ENCODE data around the gene KCNJ14. TPM values are rescaled to one million over a fixed set of nuclear protein-coding genes. Genes with fewer than 3 reads are reported as not detected.

Gene KCNJ14
- total and polyA plus RNA-seq, 5 donors from 2014 or later, result 0.03 to 2.2 (median 0.23) TPM; not detected in 1

GRCh38 chr19:48501494-48502349 is 46.3 kb downstream of the KCNJ14 start:
- Histone ChIP-seq H3K27ac (ENCODE audit: insufficient read depth, low read length, poor library complexity, severe bottlenecking) (peak overlapping the region; percentile 47), H3K9me3 (ENCODE audit: control insufficient read depth in 2 of 2, low read length in 2 of 2) (no peaks in the 10 kb centered on the region), H3K36me3 (ENCODE audit: control insufficient read depth, insufficient read depth, low read length) (no peaks in the 10 kb centered on the region), H3K27me3 (ENCODE audit: control insufficient read depth, insufficient read depth, low read length) (peaks cover 3% of the 10 kb centered on the region), H3K4me1 (ENCODE audit: control insufficient read depth, insufficient read depth, low read length, poor library complexity, severe bottlenecking) (peaks cover 10% of the 10 kb centered on the region), H3K4me3 (ENCODE audit: low read depth, low read length) (no peak overlapping the region)
- Mint-ChIP-seq H3K4me3 (peak overlapping the region; percentile 38 to 81 (median 65)), H3K4me1 (peaks cover 0 to 34% (median 3%) of the 10 kb centered on the region in 4 donors), H3K36me3 (peaks cover 3% of the 10 kb centered on the region), H3K27ac (peak overlapping the region in 2 of 3 donors; percentile 14 to 74), H3K27me3 (peaks cover 13% of the 10 kb centered on the region), H3K9me3 (peaks cover 0 to 2% (median 0%) of the 10 kb centered on the region in 7 donors)
- peak; percentile 43 to 82 (median 58) for DNase-seq
- ATAC-seq (ENCODE audit: low read depth in 2 of 2), result peak; percentile 51 to 53

GRCh38 chr19:48502350-48503018 is 47.1 kb downstream of the KCNJ14 start:
- H3K4me1 ChIP-seq (ENCODE audit: control insufficient read depth, insufficient read depth, low read length, poor library complexity, severe bottlenecking), result peaks cover 10% of the 10 kb centered on the region
- peaks cover 9% of the 10 kb centered on the region for H3K27me3 Mint-ChIP-seq
- peak overlapping the region in 2 of 4 donors; percentile 67 to 81 for H3K4me3 Mint-ChIP-seq
- no peak overlapping the region for H3K27ac Mint-ChIP-seq
- peak in 2 of 3 donors; percentile 67 to 69 for DNase-seq
- peak overlapping the region; percentile 47 for H3K27ac ChIP-seq (ENCODE audit: insufficient read depth, low read length, poor library complexity, severe bottlenecking)
- H3K36me3 Mint-ChIP-seq, result peaks cover 3% of the 10 kb centered on the region
- peak in 1 of 2 donors; percentile 66 for ATAC-seq (ENCODE audit: low read depth in 2 of 2)
- H3K4me3 ChIP-seq (ENCODE audit: low read depth, low read length), result no peak overlapping the region
- H3K9me3 Mint-ChIP-seq, result no peaks in the 10 kb centered on the region
- no peaks in the 10 kb centered on the region for H3K36me3 ChIP-seq (ENCODE audit: control insufficient read depth, insufficient read depth, low read length)
- H3K9me3 ChIP-seq (ENCODE audit: control insufficient read depth in 2 of 2, low read length in 2 of 2), result no peaks in the 10 kb centered on the region
- peaks cover 0 to 29% (median 3%) of the 10 kb centered on the region in 4 donors for H3K4me1 Mint-ChIP-seq
- no peaks in the 10 kb centered on the region for H3K27me3 ChIP-seq (ENCODE audit: control insufficient read depth, insufficient read depth, low read length)

DNA sequence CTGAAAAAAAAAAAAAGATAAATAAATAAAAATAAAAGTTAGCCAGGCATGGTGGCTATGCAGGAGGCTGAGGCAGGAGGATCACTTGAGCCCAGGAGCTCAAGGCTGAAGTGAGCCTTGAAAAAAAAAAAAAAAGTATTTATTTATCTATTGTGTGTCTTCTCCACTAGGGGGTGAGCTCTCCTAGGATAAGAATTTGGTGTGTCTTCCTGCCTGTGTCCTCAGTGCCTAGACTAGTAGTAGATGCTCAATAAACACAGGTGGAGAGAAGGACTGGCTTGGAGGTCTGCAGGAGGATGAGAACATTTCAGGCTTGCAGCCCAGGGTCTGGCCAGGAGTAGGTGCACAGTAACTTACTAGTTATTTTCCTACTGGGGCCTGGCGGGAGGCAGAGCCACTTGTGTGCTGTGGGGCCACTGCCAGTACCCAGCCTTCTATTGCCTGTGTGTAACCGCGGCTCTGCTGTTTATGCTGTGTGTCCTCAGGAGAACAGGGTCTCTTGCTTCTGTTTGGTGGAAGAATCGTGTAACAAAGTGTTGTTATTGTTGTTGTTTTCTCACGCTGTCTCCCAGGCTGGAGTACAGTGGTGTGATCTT is 50.9 kb downstream of the KCNJ14 start:
- no peaks in the 10 kb centered on the region for H3K9me3 ChIP-seq (ENCODE audit: control insufficient read depth in 2 of 2, low read length in 2 of 2)
- Mint-ChIP-seq H3K36me3 (peaks cover 5% of the 10 kb centered on the region), H3K27me3 (peaks cover 4% of the 10 kb centered on the region), H3K9me3 (no peaks in the 10 kb centered on the region), H3K4me3 (peak overlapping the region in 2 of 4 donors; percentile 2 to 84), H3K4me1 (peaks cover 0 to 29% (median 3%) of the 10 kb centered on the region in 4 donors), H3K27ac (peak overlapping the region in 1 of 3 donors; percentile 26)
- no peaks in the 10 kb centered on the region for H3K27me3 ChIP-seq (ENCODE audit: control insufficient read depth, insufficient read depth, low read length)
- H3K27ac ChIP-seq (ENCODE audit: insufficient read depth, low read length, poor library complexity, severe bottlenecking), result no peak overlapping the region
- DNase-seq, result peak in 2 of 3 donors; percentile 69 to 74
- H3K4me1 ChIP-seq (ENCODE audit: control insufficient read depth, insufficient read depth, low read length, poor library complexity, severe bottlenecking), result peaks cover 17% of the 10 kb centered on the region
- peak in 1 of 2 donors; percentile 20 for ATAC-seq (ENCODE audit: low read depth in 2 of 2)
- no peak overlapping the region for H3K4me3 ChIP-seq (ENCODE audit: low read depth, low read length)
- H3K36me3 ChIP-seq (ENCODE audit: control insufficient read depth, insufficient read depth, low read length), result no peaks in the 10 kb centered on the region

GRCh38 chr19:48507911-48508439 is 52.6 kb downstream of the KCNJ14 start:
- peaks cover 5% of the 10 kb centered on the region for H3K36me3 Mint-ChIP-seq
- no peaks in the 10 kb centered on the region for H3K9me3 Mint-ChIP-seq
- Histone ChIP-seq H3K27me3 (ENCODE audit: control insufficient read depth, insufficient read depth, low read length) (no peaks in the 10 kb centered on the region), H3K4me3 (ENCODE audit: low read depth, low read length) (no peak overlapping the region), H3K36me3 (ENCODE audit: control insufficient read depth, insufficient read depth, low read length) (no peaks in the 10 kb centered on the region), H3K9me3 (ENCODE audit: control insufficient read depth in 2 of 2, low read length in 2 of 2) (no peaks in the 10 kb centered on the region), H3K27ac (ENCODE audit: insufficient read depth, low read length, poor library complexity, severe bottlenecking) (no peak overlapping the region), H3K4me1 (ENCODE audit: control insufficient read depth, insufficient read depth, low read length, poor library complexity, severe bottlenecking) (peaks cover 23% of the 10 kb centered on the region)
- H3K27me3 Mint-ChIP-seq, result peaks cover 4% of the 10 kb centered on the region
- DNase-seq, result no peak
- no peak overlapping the region for H3K27ac Mint-ChIP-seq
- H3K4me3 Mint-ChIP-seq, result peak overlapping the region in 3 of 4 donors; percentile 4 to 66 (median 46)
- ATAC-seq (ENCODE audit: low read depth in 2 of 2), result no peak
- H3K4me1 Mint-ChIP-seq, result peaks cover 0 to 18% (median 3%) of the 10 kb centered on the region in 4 donors

DNA sequence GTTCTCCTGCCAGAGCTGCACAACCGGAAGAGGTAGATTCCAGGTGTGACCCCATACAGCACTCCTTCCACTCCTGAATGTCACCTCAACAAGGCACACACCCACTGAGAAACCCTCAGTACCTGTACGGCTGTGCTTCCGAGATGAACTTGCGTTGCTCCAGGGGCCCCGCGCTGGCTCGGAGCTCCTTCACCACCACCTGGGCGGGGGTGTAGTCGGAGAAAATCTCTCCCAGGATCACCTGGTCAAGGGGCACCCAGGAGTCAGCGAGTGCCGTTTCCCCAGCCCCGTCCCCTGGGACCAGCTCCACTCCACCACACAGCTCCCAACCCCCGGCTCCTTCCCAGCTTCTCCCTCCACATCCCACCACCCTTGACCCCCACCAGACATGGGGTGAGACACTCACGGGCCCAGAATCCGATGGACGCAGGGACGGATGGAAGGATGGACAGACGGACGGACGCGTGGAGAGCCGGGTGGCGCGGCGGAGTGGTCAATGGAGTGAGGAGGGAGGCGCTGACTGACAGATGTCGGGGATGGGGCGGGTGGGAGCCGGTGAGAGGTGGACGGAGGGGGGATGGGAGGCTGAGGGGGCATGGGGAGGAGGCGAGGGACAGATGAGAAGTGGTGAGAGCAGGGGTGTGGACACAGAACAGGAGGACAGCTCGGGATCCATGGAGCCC is 53.5 kb downstream of the KCNJ14 start:
- no peak for DNase-seq

GRCh38 chr19:48509467-48510194 is 54.3 kb downstream of the KCNJ14 start:
- no peak for DNase-seq
- Histone ChIP-seq H3K27me3 (ENCODE audit: control insufficient read depth, insufficient read depth, low read length) (no peaks in the 10 kb centered on the region), H3K9me3 (ENCODE audit: control insufficient read depth in 2 of 2, low read length in 2 of 2) (no peaks in the 10 kb centered on the region), H3K36me3 (ENCODE audit: control insufficient read depth, insufficient read depth, low read length) (no peaks in the 10 kb centered on the region), H3K4me1 (ENCODE audit: control insufficient read depth, insufficient read depth, low read length, poor library complexity, severe bottlenecking) (peaks cover 34% of the 10 kb centered on the region), H3K27ac (ENCODE audit: insufficient read depth, low read length, poor library complexity, severe bottlenecking) (no peak overlapping the region), H3K4me3 (ENCODE audit: low read depth, low read length) (no peak overlapping the region)
- Mint-ChIP-seq H3K27ac (peak overlapping the region in 1 of 3 donors; percentile 38), H3K4me3 (peak overlapping the region; percentile 22 to 53 (median 28)), H3K36me3 (peaks cover 5% of the 10 kb centered on the region), H3K27me3 (peaks cover 10% of the 10 kb centered on the region), H3K9me3 (no peaks in the 10 kb centered on the region), H3K4me1 (peaks cover 0 to 19% (median 5%) of the 10 kb centered on the region in 4 donors)
- ATAC-seq (ENCODE audit: low read depth in 2 of 2), result no peak

More for the DNA sequence above, 53.5 kb downstream of the KCNJ14 start:
- peaks cover 7% of the 10 kb centered on the region for H3K27me3 Mint-ChIP-seq
- no peak for ATAC-seq (ENCODE audit: low read depth in 2 of 2)
- peaks cover 32% of the 10 kb centered on the region for H3K4me1 ChIP-seq (ENCODE audit: control insufficient read depth, insufficient read depth, low read length, poor library complexity, severe bottlenecking)
- no peak overlapping the region for H3K27ac Mint-ChIP-seq
- no peaks in the 10 kb centered on the region for H3K27me3 ChIP-seq (ENCODE audit: control insufficient read depth, insufficient read depth, low read length)
- H3K36me3 Mint-ChIP-seq, result peaks cover 5% of the 10 kb centered on the region
- H3K4me3 ChIP-seq (ENCODE audit: low read depth, low read length), result no peak overlapping the region
- no peaks in the 10 kb centered on the region for H3K36me3 ChIP-seq (ENCODE audit: control insufficient read depth, insufficient read depth, low read length)
- no peak overlapping the region for H3K27ac ChIP-seq (ENCODE audit: insufficient read depth, low read length, poor library complexity, severe bottlenecking)
- peaks cover 0 to 16% (median 4%) of the 10 kb centered on the region in 4 donors for H3K4me1 Mint-ChIP-seq
- peak overlapping the region in 1 of 4 donors; percentile 39 for H3K4me3 Mint-ChIP-seq
- no peaks in the 10 kb centered on the region for H3K9me3 ChIP-seq (ENCODE audit: control insufficient read depth in 2 of 2, low read length in 2 of 2)
- no peaks in the 10 kb centered on the region for H3K9me3 Mint-ChIP-seq

Measured in CD4-positive, CD25-positive, alpha-beta regulatory T cell (primary cell).